Measurements from ENCODE around the gene SFSWAP. TPM values are rescaled to one million over a fixed set of nuclear protein-coding genes. Genes with fewer than 3 reads are reported as not detected.

SFSWAP gene
- total RNA-seq, 1 experiment from 2014 or later, result 48.1 TPM

DNA sequence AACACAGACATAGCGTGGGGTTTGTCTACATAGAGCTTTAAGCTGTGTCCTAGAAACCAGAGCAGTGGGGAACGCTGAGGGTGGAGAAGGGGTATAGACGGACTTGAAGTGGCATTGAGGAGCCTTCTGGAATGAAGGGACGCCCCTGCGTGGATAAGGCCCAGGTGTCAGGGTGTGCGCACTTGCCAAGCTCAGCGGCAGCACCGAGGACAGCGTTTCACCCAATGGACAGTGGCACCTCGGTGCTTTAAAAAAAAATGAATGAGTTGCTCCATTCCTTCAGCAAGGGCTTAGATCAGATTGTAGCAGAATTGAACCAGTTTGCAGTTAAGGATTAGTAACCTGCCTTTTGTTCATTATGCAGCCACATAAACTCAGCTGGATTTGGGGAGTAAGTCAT is 83.7 kb downstream of the SFSWAP start:
- Histone ChIP-seq H2BK120ac (ENCODE audit: low read depth, low read length, poor library complexity, severe bottlenecking) (no peak overlapping the region), H2BK15ac (ENCODE audit: low read depth, low read length) (no peak overlapping the region), H4K20me1 (ENCODE audit: control insufficient read depth, insufficient read depth, insufficient read length) (no peaks in the 10 kb centered on the region), H3K4me1 (ENCODE audit: insufficient read depth, low read length) (no peaks in the 10 kb centered on the region), H3K23me2 (ENCODE audit: insufficient read length, low read depth, low read length, poor library complexity, severe bottlenecking) (no peaks in the 10 kb centered on the region), H3K9me3 (ENCODE audit: control insufficient read depth, low read depth, low read length) (no peaks in the 10 kb centered on the region), H2BK20ac (ENCODE audit: low read depth, low read length, poor library complexity, severe bottlenecking) (no peak overlapping the region), H3K23ac (ENCODE audit: insufficient read length, low read depth, low read length) (no peak overlapping the region), H3K56ac (ENCODE audit: insufficient read length, low read depth, low read length) (no peak overlapping the region), H3K4ac (ENCODE audit: low read depth, low read length) (no peak overlapping the region), H2BK12ac (ENCODE audit: insufficient read length, low read depth, low read length) (no peak overlapping the region), H3K27me3 (ENCODE audit: insufficient read depth, low read length) (no peaks in the 10 kb centered on the region), H3K27ac (ENCODE audit: insufficient read length, low read depth, low read length) (no peak overlapping the region), H3K79me1 (ENCODE audit: insufficient read depth, low read depth, low read length, poor library complexity, severe bottlenecking) (no peaks in the 10 kb centered on the region), H4K8ac (replicated peaks; ENCODE audit: insufficient read length, low read depth, low read length) (no peak overlapping the region), H3K18ac (ENCODE audit: insufficient read length, low read depth, low read length) (no peak overlapping the region), H4K5ac (ENCODE audit: insufficient read length, low read depth, low read length) (no peak overlapping the region), H3K9ac (ENCODE audit: extremely low read depth, insufficient read length, low read length) (no peak overlapping the region), H3K4me2 (ENCODE audit: insufficient read depth, insufficient read length, low read length) (no peak overlapping the region), H2AFZ (ENCODE audit: low read length) (no peak overlapping the region), H4K91ac (ENCODE audit: insufficient read length, low read depth, low read length) (no peak overlapping the region), H2BK5ac (ENCODE audit: insufficient read length, low read length) (no peak overlapping the region), H2AK5ac (ENCODE audit: insufficient read length, low read length) (no peak overlapping the region), H3T11ph (ENCODE audit: low read length) (no peak overlapping the region), H3K14ac (ENCODE audit: insufficient read depth, low read length) (no peak overlapping the region), H3K79me2 (ENCODE audit: insufficient read depth, low read length) (no peaks in the 10 kb centered on the region)
- Mint-ChIP-seq H3K9me3 (0 out of 5 replicates have a peak, but pooled peaks cover 0 to 4% of the 10 kb centered on the region in 2 experiments), H3K27me3 (ENCODE audit: low read depth) (no peaks in the 10 kb centered on the region), H3K4me1 (peaks cover 18 to 30% of the 10 kb centered on the region in 2 experiments), H3K36me3 (ENCODE audit: insufficient read depth in 1 of 3, low read depth in 3 of 3) (peaks cover 41 to 75% (median 55%) of the 10 kb centered on the region in 3 experiments), H3K4me3 (peak overlapping the region in 1 of 2 experiments; percentile 32; a peak in 1 of 5 replicates), H3K27ac (peak overlapping the region; percentile 40 to 94 (median 82); a peak in 5 of 7 replicates)
- WGBS (ENCODE audit: extremely low coverage, insufficient read length, low lambda C conversion rate), result no CpG with 5 or more reads among the region's 10 CpGs
- no peak for DNase-seq
- TF ChIP-seq, protein P1, sequence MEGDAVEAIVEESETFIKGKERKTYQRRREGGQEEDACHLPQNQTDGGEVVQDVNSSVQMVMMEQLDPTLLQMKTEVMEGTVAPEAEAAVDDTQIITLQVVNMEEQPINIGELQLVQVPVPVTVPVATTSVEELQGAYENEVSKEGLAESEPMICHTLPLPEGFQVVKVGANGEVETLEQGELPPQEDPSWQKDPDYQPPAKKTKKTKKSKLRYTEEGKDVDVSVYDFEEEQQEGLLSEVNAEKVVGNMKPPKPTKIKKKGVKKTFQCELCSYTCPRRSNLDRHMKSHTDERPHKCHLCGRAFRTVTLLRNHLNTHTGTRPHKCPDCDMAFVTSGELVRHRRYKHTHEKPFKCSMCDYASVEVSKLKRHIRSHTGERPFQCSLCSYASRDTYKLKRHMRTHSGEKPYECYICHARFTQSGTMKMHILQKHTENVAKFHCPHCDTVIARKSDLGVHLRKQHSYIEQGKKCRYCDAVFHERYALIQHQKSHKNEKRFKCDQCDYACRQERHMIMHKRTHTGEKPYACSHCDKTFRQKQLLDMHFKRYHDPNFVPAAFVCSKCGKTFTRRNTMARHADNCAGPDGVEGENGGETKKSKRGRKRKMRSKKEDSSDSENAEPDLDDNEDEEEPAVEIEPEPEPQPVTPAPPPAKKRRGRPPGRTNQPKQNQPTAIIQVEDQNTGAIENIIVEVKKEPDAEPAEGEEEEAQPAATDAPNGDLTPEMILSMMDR (conservative IDR thresholded peaks at IDR 0.05), result no peak

All from H9 (cell line).